ENCODE results near the gene STK32B. TPM values are rescaled to one million over a fixed set of nuclear protein-coding genes. Genes with fewer than 3 reads are reported as not detected.
A peak's percentile ranks its signal among the peaks of the same experiment; 100 is the strongest.

STK32B gene
- total and polyA plus RNA-seq, 10 donors: 0.03 to 0.87 (median 0.36) TPM

- TF ChIP-seq POLR2A (IDR thresholded peaks at IDR 0.05): no peak
- no peak for TF ChIP-seq CTCF (IDR thresholded peaks at IDR 0.05 in 8 of 11, conservative IDR thresholded peaks at IDR 0.05 in 3 of 11)
- no peak for TF ChIP-seq POLR2AphosphoS5 (IDR thresholded peaks at IDR 0.05)
- Histone ChIP-seq H3K27ac (no peak overlapping the region), H3K9me3 (peaks cover 0 to 7% (median 0%) of the 10 kb centered on the region in 8 donors), H3K4me1 (no peaks in the 10 kb centered on the region), H3K4me3 (no peak overlapping the region), H3K27me3 (replicated peaks in 1 of 7) (no peaks in the 10 kb centered on the region), H3K36me3 (no peaks in the 10 kb centered on the region)
- 91 to 96% (median 94%) methylated on average over 9 of the region's 9 CpGs for WGBS, 5 donors
- intact Hi-C loops (cut with DNase I; ENCODE audit: low total_unique reads): no loop called here
- DNase-seq: no peak
Observed at GRCh38 chr4:5474756-5475155, 423.5 kb downstream of the STK32B start.

- DNase-seq: peak; percentile 39
- intact Hi-C loops (cut with DNase I; ENCODE audit: low total_unique reads): no loop called here
- Histone ChIP-seq H3K4me1 (no peaks in the 10 kb centered on the region), H3K27me3 (replicated peaks in 1 of 7) (no peaks in the 10 kb centered on the region), H3K27ac (no peak overlapping the region), H3K9me3 (peaks cover 0 to 30% (median 10%) of the 10 kb centered on the region in 8 donors), H3K4me3 (no peak overlapping the region), H3K36me3 (no peaks in the 10 kb centered on the region)
- TF ChIP-seq POLR2A (IDR thresholded peaks at IDR 0.05): no peak
- no peak for TF ChIP-seq CTCF (IDR thresholded peaks at IDR 0.05 in 8 of 11, conservative IDR thresholded peaks at IDR 0.05 in 3 of 11)
- TF ChIP-seq POLR2AphosphoS5 (IDR thresholded peaks at IDR 0.05): no peak
- WGBS, 5 donors: 84 to 91% (median 91%) methylated on average over 8 of the region's 8 CpGs
Observed at GRCh38 chr4:5477613-5478012, 426.3 kb downstream of the STK32B start.

GRCh38 chr4:5478169-5478568 is 426.9 kb downstream of the STK32B start:
- TF ChIP-seq POLR2AphosphoS5 (IDR thresholded peaks at IDR 0.05) (no peak), POLR2A (IDR thresholded peaks at IDR 0.05) (no peak), CTCF (IDR thresholded peaks at IDR 0.05 in 8 of 11, conservative IDR thresholded peaks at IDR 0.05 in 3 of 11) (no peak)
- Histone ChIP-seq H3K36me3 (no peaks in the 10 kb centered on the region), H3K27me3 (replicated peaks in 1 of 7) (no peaks in the 10 kb centered on the region), H3K4me3 (no peak overlapping the region), H3K9me3 (peaks cover 0 to 32% (median 10%) of the 10 kb centered on the region in 8 donors), H3K27ac (no peak overlapping the region), H3K4me1 (no peaks in the 10 kb centered on the region)
- DNase-seq: no peak
- WGBS, 5 donors: 75 to 82% (median 77%) methylated on average over 4 of the region's 4 CpGs
- intact Hi-C loops (cut with DNase I; ENCODE audit: low total_unique reads): no loop called here

GRCh38 chr4:5478697-5479096 is 427.4 kb downstream of the STK32B start:
- no peak for TF ChIP-seq POLR2AphosphoS5 (IDR thresholded peaks at IDR 0.05)
- TF ChIP-seq POLR2A (IDR thresholded peaks at IDR 0.05): no peak
- TF ChIP-seq CTCF (IDR thresholded peaks at IDR 0.05 in 8 of 11, conservative IDR thresholded peaks at IDR 0.05 in 3 of 11): no peak
- peak; percentile 47 for DNase-seq
- H3K27me3 ChIP-seq (replicated peaks in 1 of 7): no peaks in the 10 kb centered on the region
- peaks cover 0 to 32% (median 10%) of the 10 kb centered on the region in 8 donors for H3K9me3 ChIP-seq
- no peak overlapping the region for H3K4me3 ChIP-seq
- H3K36me3 ChIP-seq: no peaks in the 10 kb centered on the region
- H3K27ac ChIP-seq: no peak overlapping the region
- intact Hi-C loops (cut with DNase I; ENCODE audit: low total_unique reads): no loop called here
- H3K4me1 ChIP-seq: no peaks in the 10 kb centered on the region
- WGBS, 5 donors: 82 to 90% (median 87%) methylated on average over 6 of the region's 6 CpGs

All from spleen (tissue), 11 donors.